Kidney epithelial cell (primary cell): ENCODE measurements around the gene MOK. TPM values are rescaled to one million over a fixed set of nuclear protein-coding genes. Genes with fewer than 3 reads are reported as not detected.

Experiments used
- DNase-seq: peaks from one replicate; pipeline ENCODE4 v3.0.0-alpha.2; 2010; ENCODE audit warnings: low read depth
- H3K27me3 ChIP-seq: 2 replicates; pipeline ENCODE4 v1.6.0; 2011; ENCODE audit warnings: low read length; ENCODE audit not compliant: control insufficient read depth, insufficient read depth
- H3K36me3 ChIP-seq: 2 replicates; pipeline ENCODE4 v1.5.1; 2011; ENCODE audit warnings: low read length; ENCODE audit not compliant: control insufficient read depth, insufficient read depth
- H3K4me3 ChIP-seq: 2 replicates; pipeline ENCODE4 v1.5.1; 2011; ENCODE audit warnings: low read depth, mild to moderate bottlenecking, control low read depth, low read length
- total RNA-seq: library from RNA; depleted of rRNA; stranded (reverse); fragments of >200 nt; gene quantifications from 2 replicates; pipeline ENCODE4 v1.2.3, GENCODE V29; 2015
- TF ChIP-seq, protein P1 (sequence below): IDR thresholded peaks from 2 replicates; pipeline ENCODE4 v1.5.1; 2011; ENCODE audit warnings: mild to moderate bottlenecking, moderate library complexity, low read length, control low read depth, inconsistent platforms; ENCODE audit not compliant: insufficient read depth, poor library complexity, severe bottlenecking

The MOK gene
- total RNA-seq, 1 donor from 2014 or later, result 5.1 TPM

DNA sequence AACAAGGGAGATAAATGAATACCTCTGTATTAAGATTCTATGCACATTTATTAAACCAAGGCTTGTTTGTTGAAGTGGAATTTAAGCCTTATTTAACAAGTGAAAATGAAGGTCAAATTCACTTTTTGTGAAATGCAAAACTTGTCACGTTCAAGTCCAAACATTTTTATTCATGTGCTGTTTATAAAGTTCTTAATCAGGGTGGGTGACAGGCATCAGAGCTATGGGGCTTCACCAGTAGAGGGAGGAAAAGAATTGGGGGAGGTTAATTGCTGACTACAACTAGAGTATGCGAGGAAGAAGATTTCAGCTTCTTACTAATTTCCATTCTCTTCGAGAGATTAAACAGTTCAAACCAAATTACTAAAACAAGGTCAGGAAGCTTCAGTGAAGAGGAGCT, 9.7 kb downstream of the MOK start:
- Histone ChIP-seq H3K36me3 (no peaks in the 10 kb centered on the region), H3K4me3 (no peak overlapping the region), H3K27me3 (no peaks in the 10 kb centered on the region)
- no peak for DNase-seq
- TF ChIP-seq, protein P1, sequence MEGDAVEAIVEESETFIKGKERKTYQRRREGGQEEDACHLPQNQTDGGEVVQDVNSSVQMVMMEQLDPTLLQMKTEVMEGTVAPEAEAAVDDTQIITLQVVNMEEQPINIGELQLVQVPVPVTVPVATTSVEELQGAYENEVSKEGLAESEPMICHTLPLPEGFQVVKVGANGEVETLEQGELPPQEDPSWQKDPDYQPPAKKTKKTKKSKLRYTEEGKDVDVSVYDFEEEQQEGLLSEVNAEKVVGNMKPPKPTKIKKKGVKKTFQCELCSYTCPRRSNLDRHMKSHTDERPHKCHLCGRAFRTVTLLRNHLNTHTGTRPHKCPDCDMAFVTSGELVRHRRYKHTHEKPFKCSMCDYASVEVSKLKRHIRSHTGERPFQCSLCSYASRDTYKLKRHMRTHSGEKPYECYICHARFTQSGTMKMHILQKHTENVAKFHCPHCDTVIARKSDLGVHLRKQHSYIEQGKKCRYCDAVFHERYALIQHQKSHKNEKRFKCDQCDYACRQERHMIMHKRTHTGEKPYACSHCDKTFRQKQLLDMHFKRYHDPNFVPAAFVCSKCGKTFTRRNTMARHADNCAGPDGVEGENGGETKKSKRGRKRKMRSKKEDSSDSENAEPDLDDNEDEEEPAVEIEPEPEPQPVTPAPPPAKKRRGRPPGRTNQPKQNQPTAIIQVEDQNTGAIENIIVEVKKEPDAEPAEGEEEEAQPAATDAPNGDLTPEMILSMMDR, result peak; percentile 38

GRCh38 chr14:102293781-102294180, 11.2 kb downstream of the MOK start:
- peak; percentile 29 for DNase-seq
- no peaks in the 10 kb centered on the region for H3K36me3 ChIP-seq
- H3K4me3 ChIP-seq, result no peak overlapping the region
- TF ChIP-seq, protein P1, result no peak
- no peaks in the 10 kb centered on the region for H3K27me3 ChIP-seq

GRCh38 chr14:102292441-102292840, 12.5 kb downstream of the MOK start:
- Histone ChIP-seq H3K4me3 (no peak overlapping the region), H3K27me3 (no peaks in the 10 kb centered on the region), H3K36me3 (no peaks in the 10 kb centered on the region)
- TF ChIP-seq, protein P1, result no peak
- no peak for DNase-seq

DNA sequence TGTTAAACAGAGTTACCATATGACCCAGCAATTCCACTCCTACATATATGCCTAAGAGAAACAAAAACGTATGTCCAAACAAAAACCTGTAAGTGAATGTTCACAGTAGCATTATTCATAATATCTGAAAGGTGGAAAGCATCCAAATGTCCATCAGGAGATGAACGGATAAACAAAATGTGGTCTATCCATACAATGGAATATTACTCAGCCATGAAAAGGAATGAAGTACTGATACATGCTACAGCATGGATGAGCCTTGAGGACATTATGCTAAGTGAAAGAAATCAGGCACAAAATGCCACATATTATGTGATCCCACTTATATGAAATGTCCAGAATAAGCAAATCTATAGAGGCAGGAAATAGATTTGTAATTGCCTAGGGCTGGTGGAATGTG, 16.8 kb downstream of the MOK start:
- no peak for DNase-seq
- no peaks in the 10 kb centered on the region for H3K36me3 ChIP-seq
- H3K4me3 ChIP-seq, result no peak overlapping the region
- H3K27me3 ChIP-seq, result no peaks in the 10 kb centered on the region
- TF ChIP-seq, protein P1, result no peak

DNA sequence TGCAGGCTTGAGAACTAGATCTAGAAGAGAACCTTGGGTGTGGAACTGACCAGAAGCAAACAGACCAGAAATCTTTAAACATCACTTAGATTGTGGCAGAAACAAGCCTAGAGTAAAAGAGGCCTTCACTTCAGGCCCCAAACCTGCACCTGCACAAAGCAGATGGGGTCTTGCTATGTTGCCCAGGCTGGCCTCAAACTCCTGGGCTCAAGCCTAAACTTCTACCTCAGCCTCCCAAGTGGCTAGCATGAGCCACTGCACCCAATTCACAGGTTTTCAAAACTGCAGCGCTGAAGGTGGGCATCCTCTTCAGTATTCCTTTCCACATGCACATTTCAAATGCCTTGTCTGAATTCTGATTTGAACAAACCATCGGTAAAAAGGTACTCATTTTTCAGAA, 19.9 kb downstream of the MOK start:
- TF ChIP-seq, protein P1, result no peak
- DNase-seq, result no peak
- H3K36me3 ChIP-seq, result peaks cover 2% of the 10 kb centered on the region
- no peak overlapping the region for H3K4me3 ChIP-seq
- no peaks in the 10 kb centered on the region for H3K27me3 ChIP-seq

DNA sequence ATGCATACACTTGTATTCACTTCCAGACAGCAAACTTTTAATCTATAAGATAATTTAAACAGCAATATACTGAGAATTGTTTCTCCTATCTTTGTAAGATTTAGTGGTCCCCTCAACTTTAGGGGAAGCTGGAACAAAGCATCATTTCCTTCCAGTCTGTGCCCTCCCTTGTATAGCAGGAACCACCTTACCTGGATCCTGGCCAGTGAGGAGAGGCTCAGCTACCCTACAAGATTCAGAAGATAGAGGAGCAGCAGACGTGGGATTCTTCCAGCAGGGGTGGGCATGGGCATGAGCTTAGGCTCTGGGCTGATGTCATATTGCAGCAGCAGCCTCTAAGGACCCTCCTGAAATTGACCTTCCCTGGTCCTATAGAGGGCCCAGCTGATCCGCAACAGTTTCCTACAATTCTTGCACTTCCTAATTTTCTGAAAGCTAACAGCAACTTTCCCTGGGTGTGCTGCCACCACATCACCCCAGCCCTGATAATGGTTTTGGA, 21.3 kb downstream of the MOK start:
- TF ChIP-seq, protein P1, result no peak
- DNase-seq, result no peak
- Histone ChIP-seq H3K4me3 (no peak overlapping the region), H3K36me3 (peaks cover 2% of the 10 kb centered on the region), H3K27me3 (no peaks in the 10 kb centered on the region)
